Myocyte (in vitro differentiated cells): ENCODE data around the gene ZNF266. TPM values are rescaled to one million over a fixed set of nuclear protein-coding genes. Genes with fewer than 3 reads are reported as not detected.

Source experiments
- total RNA-seq: library from RNA; depleted of rRNA; stranded (reverse); fragments of >200 nt; gene quantifications from 2 replicates; pipeline ENCODE4 v1.2.3, GENCODE V29; 2014

ZNF266 gene
- total RNA-seq, 1 donor from 2014 or later, result 15.2 TPM

Other genes with a start within 250 kb of the ZNF266 start
- gene OR7D4, start 216.0 kb downstream of the ZNF266 start, total RNA-seq, result not detected in 2 replicates
- gene OR7E24, start 184.6 kb downstream of the ZNF266 start, total RNA-seq, result not detected in 2 replicates
- 17.1 and 18.5 TPM in 2 replicates for gene ZNF699, start 125.7 kb downstream of the ZNF266 start, total RNA-seq
- gene ZNF559, start 111.4 kb downstream of the ZNF266 start, total RNA-seq, result 4.4 and 8.1 TPM in 2 replicates
- gene ZNF177, start 72.6 kb downstream of the ZNF266 start, total RNA-seq, result 1.7 and 1.8 TPM in 2 replicates
- not detected in 2 replicates for gene ZNF560, start 63.0 kb upstream of the ZNF266 start, total RNA-seq
- gene ZNF426, start 103.1 kb upstream of the ZNF266 start, total RNA-seq, result 13.7 and 18.0 TPM in 2 replicates
- gene ZNF121, start 148.9 kb upstream of the ZNF266 start, total RNA-seq, result 39.0 and 44.3 TPM in 2 replicates
- gene ZNF561, start 185.7 kb upstream of the ZNF266 start, total RNA-seq, result 32.9 and 55.2 TPM in 2 replicates
- 21.3 and 21.8 TPM in 2 replicates for gene ZNF562, start 239.5 kb upstream of the ZNF266 start, total RNA-seq